ENCODE data around the gene UQCC2. TPM values are rescaled to one million over a fixed set of nuclear protein-coding genes. Genes with fewer than 3 reads are reported as not detected.
A peak's percentile ranks its signal among the peaks of the same experiment; 100 is the strongest.

Gene UQCC2
- total and polyA plus RNA-seq, 4 donors = 7.8 to 141 (median 48.1) TPM

GRCh38 chr6:33744001-33744848 is 32.7 kb upstream of the UQCC2 start:
- Histone ChIP-seq H3K4me3 (no peak overlapping the region), H3K9ac (ENCODE audit: insufficient read depth in 1 of 2, low read length in 2 of 2) (peak overlapping the region in 1 of 2 donors; percentile 48), H3K9me3 (ENCODE audit: control insufficient read depth in 4 of 4, insufficient read depth in 3 of 4, low read length in 3 of 4) (no peaks in the 10 kb centered on the region), H3K4me1 (ENCODE audit: control insufficient read depth in 5 of 5, insufficient read depth in 5 of 5, low read length in 5 of 5) (peaks cover 0 to 60% (median 16%) of the 10 kb centered on the region in 5 donors), H3K36me3 (ENCODE audit: control insufficient read depth in 4 of 4, insufficient read depth in 4 of 4, low read length in 4 of 4) (no peaks in the 10 kb centered on the region), H3K27ac (ENCODE audit: low read depth in 1 of 2, low read length in 1 of 2) (peak overlapping the region; percentile 37 to 87), H3K27me3 (ENCODE audit: control insufficient read depth in 3 of 3, insufficient read depth in 3 of 3, low read length in 2 of 3) (no peaks in the 10 kb centered on the region)
- ATAC-seq (ENCODE audit: insufficient read depth, low FRiP score) (peak; percentile 50), DNase-seq (peak; percentile 84 to 87 (median 86))
- peak; percentile 74 for TF ChIP-seq CTCF (IDR thresholded peaks at IDR 0.05; ENCODE audit: control extremely low read depth, extremely low read depth)
- 29 to 31% methylated on average over 11 of the region's 11 CpGs for WGBS, 2 donors

GRCh38 chr6:33742837-33743236 is 31.3 kb upstream of the UQCC2 start:
- Histone ChIP-seq H3K27me3 (ENCODE audit: control insufficient read depth in 3 of 3, insufficient read depth in 3 of 3, low read length in 2 of 3) (no peaks in the 10 kb centered on the region), H3K4me3 (no peak overlapping the region), H3K9me3 (ENCODE audit: control insufficient read depth in 4 of 4, insufficient read depth in 3 of 4, low read length in 3 of 4) (no peaks in the 10 kb centered on the region), H3K36me3 (ENCODE audit: control insufficient read depth in 4 of 4, insufficient read depth in 4 of 4, low read length in 4 of 4) (no peaks in the 10 kb centered on the region), H3K4me1 (ENCODE audit: control insufficient read depth in 5 of 5, insufficient read depth in 5 of 5, low read length in 5 of 5) (peaks cover 0 to 56% (median 16%) of the 10 kb centered on the region in 5 donors), H3K9ac (ENCODE audit: insufficient read depth in 1 of 2, low read length in 2 of 2) (no peak overlapping the region), H3K27ac (ENCODE audit: low read depth in 1 of 2, low read length in 1 of 2) (peak overlapping the region in 1 of 2 donors; percentile 63)
- peak; percentile 59 to 66 (median 60) for DNase-seq
- TF ChIP-seq CTCF (IDR thresholded peaks at IDR 0.05; ENCODE audit: control extremely low read depth, extremely low read depth) = no peak
- 58 to 78% methylated on average over 7 of the region's 7 CpGs for WGBS, 2 donors
- ATAC-seq (ENCODE audit: insufficient read depth, low FRiP score) = no peak

- no peak overlapping the region for H3K9ac ChIP-seq (ENCODE audit: insufficient read depth in 1 of 2, low read length in 2 of 2)
- no peak for DNase-seq
- peaks cover 0 to 56% (median 14%) of the 10 kb centered on the region in 5 donors for H3K4me1 ChIP-seq (ENCODE audit: control insufficient read depth in 5 of 5, insufficient read depth in 5 of 5, low read length in 5 of 5)
- no peaks in the 10 kb centered on the region for H3K36me3 ChIP-seq (ENCODE audit: control insufficient read depth in 4 of 4, insufficient read depth in 4 of 4, low read length in 4 of 4)
- TF ChIP-seq CTCF (IDR thresholded peaks at IDR 0.05; ENCODE audit: control extremely low read depth, extremely low read depth) = no peak
- ATAC-seq (ENCODE audit: insufficient read depth, low FRiP score) = no peak
- H3K9me3 ChIP-seq (ENCODE audit: control insufficient read depth in 4 of 4, insufficient read depth in 3 of 4, low read length in 3 of 4) = no peaks in the 10 kb centered on the region
- H3K27ac ChIP-seq (ENCODE audit: low read depth in 1 of 2, low read length in 1 of 2) = peak overlapping the region in 1 of 2 donors; percentile 47
- no peak overlapping the region for H3K4me3 ChIP-seq
- WGBS, 2 donors = 60 to 77% methylated on average over 9 of the region's 9 CpGs
- no peaks in the 10 kb centered on the region for H3K27me3 ChIP-seq (ENCODE audit: control insufficient read depth in 3 of 3, insufficient read depth in 3 of 3, low read length in 2 of 3)
These were observed 30.6 kb upstream of the UQCC2 start for GRCh38 chr6:33742092-33742491.
